ENCODE results near the gene PHF20.

- TF ChIP-seq EZH2 (IDR thresholded peaks at IDR 0.05; ENCODE audit: borderline replicate concordance, low read length) = no peak
- TF ChIP-seq, protein P1, sequence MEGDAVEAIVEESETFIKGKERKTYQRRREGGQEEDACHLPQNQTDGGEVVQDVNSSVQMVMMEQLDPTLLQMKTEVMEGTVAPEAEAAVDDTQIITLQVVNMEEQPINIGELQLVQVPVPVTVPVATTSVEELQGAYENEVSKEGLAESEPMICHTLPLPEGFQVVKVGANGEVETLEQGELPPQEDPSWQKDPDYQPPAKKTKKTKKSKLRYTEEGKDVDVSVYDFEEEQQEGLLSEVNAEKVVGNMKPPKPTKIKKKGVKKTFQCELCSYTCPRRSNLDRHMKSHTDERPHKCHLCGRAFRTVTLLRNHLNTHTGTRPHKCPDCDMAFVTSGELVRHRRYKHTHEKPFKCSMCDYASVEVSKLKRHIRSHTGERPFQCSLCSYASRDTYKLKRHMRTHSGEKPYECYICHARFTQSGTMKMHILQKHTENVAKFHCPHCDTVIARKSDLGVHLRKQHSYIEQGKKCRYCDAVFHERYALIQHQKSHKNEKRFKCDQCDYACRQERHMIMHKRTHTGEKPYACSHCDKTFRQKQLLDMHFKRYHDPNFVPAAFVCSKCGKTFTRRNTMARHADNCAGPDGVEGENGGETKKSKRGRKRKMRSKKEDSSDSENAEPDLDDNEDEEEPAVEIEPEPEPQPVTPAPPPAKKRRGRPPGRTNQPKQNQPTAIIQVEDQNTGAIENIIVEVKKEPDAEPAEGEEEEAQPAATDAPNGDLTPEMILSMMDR (conservative IDR thresholded peaks at IDR 0.05 in 1 of 2, IDR thresholded peaks at IDR 0.05 in 1 of 2; ENCODE audit: extremely low read depth in 1 of 2, insufficient read depth in 1 of 2, low read depth in 1 of 2, low read length in 2 of 2) = no peak
Observed at GRCh38 chr20:35909796-35910195, 138.0 kb downstream of the PHF20 start.
